PFSK-1 (cell line): Measurements from ENCODE around the gene CAVIN2.

Experiments
- FOXP2 ChIP-seq: optimal IDR thresholded peaks from 2 replicates; pipeline ENCODE3; 2011; ENCODE audit warnings: borderline replicate concordance, control low read depth, inconsistent platforms; ENCODE audit not compliant: insufficient read depth; ENCODE audit errors: extremely low read length, extremely low read depth
- POLR2AphosphoS5 ChIP-seq: IDR thresholded peaks from 2 replicates; pipeline ENCODE4 v1.6.1; 2012; ENCODE audit warnings: low read depth, mild to moderate bottlenecking, control low read depth, low read length, moderate library complexity
- SIN3A ChIP-seq: IDR thresholded peaks from 2 replicates; pipeline ENCODE4 v1.6.1; 2012; ENCODE audit warnings: mild to moderate bottlenecking, low read length, moderate library complexity, borderline replicate concordance; ENCODE audit not compliant: insufficient read depth
- TAF1 ChIP-seq: IDR thresholded peaks from 2 replicates; pipeline ENCODE4 v1.6.1; 2012; ENCODE audit warnings: low read length, control low read depth, borderline replicate concordance; ENCODE audit not compliant: insufficient read depth
- TF ChIP-seq, protein P1 (sequence below), 2 experiments: IDR thresholded peaks; 2 replicates each; pipeline versions ENCODE4 v1.6.1 to v1.8.0; 2011 to 2012; ENCODE audit warnings: low read depth in 2 of 2, low read length in 2 of 2, control low read depth in 1 of 2, inconsistent platforms in 1 of 2, mild to moderate bottlenecking in 1 of 2, moderate library complexity in 1 of 2; ENCODE audit not compliant: insufficient read depth in 1 of 2

CAVIN2 gene

DNA sequence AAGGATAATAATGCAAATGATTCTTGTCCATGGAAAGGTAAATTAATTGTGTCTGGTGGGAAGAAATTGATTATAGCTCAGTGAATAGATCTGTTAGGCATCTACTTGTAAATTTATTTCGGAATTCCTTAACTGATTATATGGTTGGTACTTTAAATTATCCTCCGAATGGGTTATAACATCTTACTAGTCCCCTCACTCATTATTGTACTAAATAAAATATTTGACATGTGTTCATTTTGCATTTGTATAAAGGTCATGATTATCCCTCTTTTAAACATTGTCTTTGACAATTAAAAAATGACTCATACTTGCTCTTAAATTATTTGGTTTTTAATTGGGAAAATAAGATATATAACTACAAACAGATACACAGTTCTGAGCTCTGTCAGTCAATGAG lies 47.4 kb downstream of the CAVIN2 start:
- TF ChIP-seq POLR2AphosphoS5 (no peak), FOXP2 (no peak), TAF1 (no peak), SIN3A (no peak)
- TF ChIP-seq, protein P1, sequence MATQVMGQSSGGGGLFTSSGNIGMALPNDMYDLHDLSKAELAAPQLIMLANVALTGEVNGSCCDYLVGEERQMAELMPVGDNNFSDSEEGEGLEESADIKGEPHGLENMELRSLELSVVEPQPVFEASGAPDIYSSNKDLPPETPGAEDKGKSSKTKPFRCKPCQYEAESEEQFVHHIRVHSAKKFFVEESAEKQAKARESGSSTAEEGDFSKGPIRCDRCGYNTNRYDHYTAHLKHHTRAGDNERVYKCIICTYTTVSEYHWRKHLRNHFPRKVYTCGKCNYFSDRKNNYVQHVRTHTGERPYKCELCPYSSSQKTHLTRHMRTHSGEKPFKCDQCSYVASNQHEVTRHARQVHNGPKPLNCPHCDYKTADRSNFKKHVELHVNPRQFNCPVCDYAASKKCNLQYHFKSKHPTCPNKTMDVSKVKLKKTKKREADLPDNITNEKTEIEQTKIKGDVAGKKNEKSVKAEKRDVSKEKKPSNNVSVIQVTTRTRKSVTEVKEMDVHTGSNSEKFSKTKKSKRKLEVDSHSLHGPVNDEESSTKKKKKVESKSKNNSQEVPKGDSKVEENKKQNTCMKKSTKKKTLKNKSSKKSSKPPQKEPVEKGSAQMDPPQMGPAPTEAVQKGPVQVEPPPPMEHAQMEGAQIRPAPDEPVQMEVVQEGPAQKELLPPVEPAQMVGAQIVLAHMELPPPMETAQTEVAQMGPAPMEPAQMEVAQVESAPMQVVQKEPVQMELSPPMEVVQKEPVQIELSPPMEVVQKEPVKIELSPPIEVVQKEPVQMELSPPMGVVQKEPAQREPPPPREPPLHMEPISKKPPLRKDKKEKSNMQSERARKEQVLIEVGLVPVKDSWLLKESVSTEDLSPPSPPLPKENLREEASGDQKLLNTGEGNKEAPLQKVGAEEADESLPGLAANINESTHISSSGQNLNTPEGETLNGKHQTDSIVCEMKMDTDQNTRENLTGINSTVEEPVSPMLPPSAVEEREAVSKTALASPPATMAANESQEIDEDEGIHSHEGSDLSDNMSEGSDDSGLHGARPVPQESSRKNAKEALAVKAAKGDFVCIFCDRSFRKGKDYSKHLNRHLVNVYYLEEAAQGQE (IDR thresholded peaks at IDR 0.05; ENCODE audit: insufficient read depth in 1 of 2, low read depth in 2 of 2, low read length in 2 of 2) = no peak

DNA sequence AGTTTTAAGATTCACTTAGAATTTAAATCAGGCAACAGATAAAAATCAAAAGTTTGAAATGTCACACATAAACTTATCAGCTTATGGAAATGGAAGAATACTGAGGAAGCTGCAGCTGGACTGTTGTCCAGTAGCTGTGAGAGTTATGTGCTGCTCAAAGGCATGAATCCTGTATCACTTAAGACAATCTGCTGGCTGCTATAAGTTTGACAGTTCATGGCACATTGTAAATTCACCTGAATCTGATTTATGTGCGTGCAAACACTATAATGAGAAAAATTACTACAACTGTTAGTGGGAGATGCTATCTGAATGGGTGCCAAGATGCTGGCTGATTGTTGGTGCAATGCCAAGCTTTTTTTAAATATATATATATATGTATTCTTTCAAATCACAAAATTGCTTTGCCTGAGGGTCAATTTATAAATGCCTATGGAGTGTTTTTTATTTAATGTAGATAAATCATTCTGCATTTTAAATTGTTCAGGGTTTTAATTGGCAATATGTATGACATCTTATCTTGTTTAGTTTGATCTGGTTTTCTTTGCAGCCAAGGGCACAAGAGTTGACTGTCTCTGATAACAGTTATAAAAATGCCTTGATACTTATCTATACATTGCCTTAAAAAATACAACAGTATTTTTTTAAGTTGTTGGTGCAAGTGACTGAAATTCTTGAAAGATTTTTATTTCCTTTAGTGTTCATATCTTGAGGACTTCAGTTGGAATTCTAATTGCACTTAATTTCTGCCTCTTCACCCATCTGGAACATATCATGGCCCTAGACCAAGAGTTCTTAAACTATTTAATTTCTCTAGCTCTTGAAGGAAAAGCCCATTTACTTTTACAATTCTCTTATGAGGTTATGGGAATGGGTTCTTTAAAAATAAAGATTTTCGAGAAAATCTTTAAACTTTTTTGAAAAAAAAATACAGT lies 48.7 kb downstream of the CAVIN2 start:
- no peak for TF ChIP-seq FOXP2
- TF ChIP-seq, protein P1 (IDR thresholded peaks at IDR 0.05; ENCODE audit: insufficient read depth in 1 of 2, low read depth in 2 of 2, low read length in 2 of 2) = no peak
- no peak for TF ChIP-seq POLR2AphosphoS5
- no peak for TF ChIP-seq SIN3A
- no peak for TF ChIP-seq TAF1

GRCh38 chr2:191797500-191797899 lies 49.4 kb downstream of the CAVIN2 start:
- TF ChIP-seq FOXP2 (no peak), TAF1 (no peak), POLR2AphosphoS5 (no peak), SIN3A (no peak)
- TF ChIP-seq, protein P1 (IDR thresholded peaks at IDR 0.05; ENCODE audit: insufficient read depth in 1 of 2, low read depth in 2 of 2, low read length in 2 of 2) = no peak

GRCh38 chr2:191795715-191796114 lies 51.2 kb downstream of the CAVIN2 start:
- TF ChIP-seq TAF1 (no peak), FOXP2 (no peak), POLR2AphosphoS5 (no peak), SIN3A (no peak)
- TF ChIP-seq, protein P1 (IDR thresholded peaks at IDR 0.05; ENCODE audit: insufficient read depth in 1 of 2, low read depth in 2 of 2, low read length in 2 of 2) = no peak
